HG03103 (cell line): Measurements from ENCODE around the gene CLEC4C.

Experiments used
- ATAC-seq: cut with Tn5 transposase; IDR thresholded peaks from one replicate; pipeline ENCODE4 v1.9.1; 2021; ENCODE audit warnings: low read depth; ENCODE audit not compliant: unreplicated experiment

The CLEC4C gene

DNA sequence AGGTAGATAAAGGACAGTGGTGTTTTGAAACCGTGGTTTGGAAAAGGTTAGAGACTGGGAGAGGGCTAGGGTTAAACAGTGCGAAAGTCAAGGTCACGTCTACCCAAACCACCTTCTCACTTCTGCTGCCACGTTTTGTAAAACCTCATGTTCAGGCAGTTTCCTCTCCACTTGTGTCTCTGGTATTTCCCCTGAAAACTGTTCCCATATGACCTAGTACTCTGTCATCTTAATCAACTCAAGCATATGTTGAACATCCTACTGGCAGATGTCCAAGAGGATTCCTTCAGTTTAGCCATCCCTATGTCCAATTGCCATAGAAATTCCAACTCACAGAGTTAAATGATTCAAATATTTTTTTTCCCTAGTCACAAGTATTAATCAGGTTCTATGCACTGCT is 17.4 kb downstream of the CLEC4C start:
- no peak for ATAC-seq

GRCh38 chr12:7723926-7724325 is 23.2 kb downstream of the CLEC4C start:
- no peak for ATAC-seq

DNA sequence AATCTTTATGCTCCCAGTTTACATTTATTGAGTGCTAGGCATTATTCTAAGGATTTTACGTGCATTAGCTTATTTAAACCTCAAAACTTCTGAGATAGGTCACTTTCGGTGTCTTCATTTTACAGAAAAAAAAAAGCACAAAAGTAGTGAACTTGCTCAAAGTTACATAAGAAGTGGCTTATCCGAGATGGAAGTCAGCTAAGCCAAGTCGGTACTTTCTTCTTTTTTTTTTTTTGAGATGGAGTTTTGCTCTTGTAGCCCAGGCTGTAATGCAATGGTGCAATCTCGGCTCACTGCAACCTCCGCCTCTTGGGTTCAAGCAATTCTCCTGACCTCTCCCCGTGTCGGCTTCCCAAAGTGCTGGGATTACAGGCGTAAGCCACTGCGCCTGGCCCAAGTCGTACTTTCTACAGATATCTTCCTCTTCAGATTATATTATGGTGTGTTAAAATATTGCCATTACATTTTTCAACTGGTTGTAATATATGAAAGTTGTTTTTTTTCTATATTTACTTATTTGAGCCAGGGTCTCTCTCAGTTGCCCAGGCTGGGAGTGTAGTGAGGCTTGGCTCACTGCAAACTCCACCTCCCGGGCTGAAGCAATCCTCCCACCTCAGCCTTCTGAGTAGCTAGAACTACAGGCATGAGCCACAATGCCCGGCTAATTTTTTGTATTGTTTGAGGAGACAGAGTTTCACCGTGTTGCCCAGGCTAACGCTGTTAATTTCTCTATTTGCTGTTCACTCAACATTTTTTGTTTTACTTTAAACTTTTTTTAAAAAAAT is 27.0 kb downstream of the CLEC4C start:
- no peak for ATAC-seq

DNA sequence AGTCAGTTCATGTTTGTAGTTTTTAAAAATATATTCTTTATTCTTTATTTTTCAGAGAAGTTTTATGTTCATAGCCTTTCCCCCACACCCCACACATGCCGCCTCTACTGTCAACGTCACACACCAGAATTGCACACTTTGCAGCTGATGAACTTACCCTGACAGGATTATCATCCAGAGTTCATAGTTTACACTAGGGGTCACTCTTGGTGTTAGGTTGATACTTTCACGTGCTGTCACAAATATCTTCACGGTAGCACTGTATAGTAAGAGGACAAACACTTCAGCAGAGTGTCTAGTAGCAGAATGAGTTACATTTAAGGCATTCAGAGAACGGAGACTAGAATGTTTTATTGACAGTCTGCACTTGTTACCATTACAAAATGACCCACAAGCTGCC is 30.8 kb downstream of the CLEC4C start:
- ATAC-seq: no peak

DNA sequence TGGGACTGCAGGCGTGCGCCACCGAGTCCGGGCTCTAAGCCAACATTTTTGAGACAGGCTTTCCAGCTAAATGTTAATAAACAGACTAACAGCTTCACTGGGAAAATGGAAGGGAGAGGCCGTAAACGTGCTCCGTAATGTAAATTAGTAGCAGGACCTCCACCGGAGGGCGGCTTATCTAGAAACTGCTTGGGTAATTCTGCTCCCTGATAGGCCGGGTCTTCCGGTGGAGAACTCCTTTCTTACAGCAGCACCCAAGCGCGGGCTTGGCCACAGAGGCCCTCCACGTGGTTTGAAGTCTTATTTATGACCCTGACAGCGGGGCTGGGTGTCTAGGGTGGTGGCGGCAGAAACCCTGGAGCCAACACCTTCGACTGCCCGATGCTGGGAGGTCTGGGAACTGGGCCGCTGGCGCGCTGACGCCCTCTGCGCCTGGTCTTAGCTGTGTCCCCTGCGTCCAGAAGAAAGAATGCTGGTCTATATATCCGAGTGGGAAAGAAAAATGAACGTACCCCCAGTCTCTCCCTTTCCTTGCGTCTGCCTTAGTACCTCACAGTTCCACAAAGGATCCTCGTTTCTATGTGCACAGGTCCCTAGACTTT is 34.2 kb downstream of the CLEC4C start:
- ATAC-seq: no peak

DNA sequence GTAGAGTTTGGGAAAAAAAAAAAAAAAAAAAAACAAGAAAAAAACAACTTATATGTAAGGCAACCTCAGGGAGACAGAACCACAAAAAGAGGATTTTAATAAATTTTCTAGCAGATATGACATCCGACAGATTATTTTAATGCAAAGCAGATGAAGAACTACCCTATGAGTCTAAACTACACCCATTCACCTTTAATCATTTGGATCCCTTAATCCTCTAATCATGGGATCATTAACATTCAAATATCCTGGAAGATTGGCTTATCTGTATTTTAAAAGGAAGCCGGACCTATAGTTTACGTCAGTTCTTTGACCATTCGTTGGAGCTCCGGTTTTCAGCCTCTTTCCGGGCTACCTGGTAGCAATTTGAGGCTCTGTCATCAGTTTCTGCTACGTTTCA is 36.0 kb downstream of the CLEC4C start, which contains the start of gene DPPA3:
Gene DPPA3, plus strand, starts transcription at position 301 of the 400 bp plus-strand sequence. CDS start 138 bp downstream, outside the sequence.
- ATAC-seq: no peak

DNA sequence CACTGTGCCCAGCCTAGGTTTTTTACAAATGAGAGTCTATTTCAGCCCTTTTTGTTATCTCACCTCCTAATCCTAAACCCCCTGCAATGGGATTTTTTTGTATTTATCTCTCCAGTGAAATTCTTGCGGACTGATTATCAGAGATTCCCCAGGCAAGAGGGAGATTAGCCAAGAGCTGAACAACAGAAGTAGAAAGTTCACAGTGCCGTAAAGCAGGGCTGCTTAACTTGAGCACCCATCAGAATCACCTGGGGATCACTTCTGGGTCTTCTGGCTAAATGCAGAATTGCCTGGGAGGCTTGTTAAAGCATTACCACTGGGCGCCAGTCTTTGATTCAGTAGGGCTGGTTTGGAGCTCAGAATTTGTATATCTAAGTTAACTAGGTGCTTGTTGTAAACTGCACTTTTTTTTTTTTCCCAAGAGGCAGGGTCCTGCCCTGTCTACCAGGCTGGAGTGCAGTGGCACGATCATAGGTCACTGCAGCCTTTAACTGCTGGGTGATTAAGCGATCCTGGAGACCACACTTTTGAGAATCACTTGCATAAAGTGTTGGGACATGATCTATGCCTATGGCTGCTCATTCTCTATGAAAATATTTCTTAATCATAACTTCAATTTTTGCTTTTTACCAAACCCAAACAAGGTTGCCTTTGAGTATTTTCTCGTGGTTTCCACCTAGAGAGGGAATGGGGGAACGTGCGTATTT is 37.1 kb downstream of the CLEC4C start:
- no peak for ATAC-seq

DNA sequence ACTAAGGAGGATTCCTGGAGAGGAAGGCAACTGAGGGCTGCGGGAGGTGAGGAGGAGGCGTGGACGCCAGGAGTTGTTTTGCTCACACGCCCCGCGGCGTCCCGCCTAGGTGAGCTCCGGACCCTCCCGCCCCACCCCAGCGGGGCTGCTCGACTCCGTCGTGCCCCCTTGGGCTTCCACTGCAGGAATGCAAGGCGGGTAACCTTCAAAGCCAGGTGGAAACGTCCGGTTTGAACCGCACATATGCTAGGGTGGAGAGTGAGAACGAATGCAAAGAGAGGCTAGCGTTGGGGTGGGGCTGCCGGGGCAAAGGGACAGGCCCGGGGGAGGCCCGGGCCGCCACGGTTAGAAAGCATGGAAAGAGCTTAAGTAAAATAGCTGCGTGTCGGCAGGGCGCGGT is 41.3 kb downstream of the CLEC4C start:
- ATAC-seq: no peak

- ATAC-seq: no peak
These were observed 51.5 kb downstream of the CLEC4C start, which contains the start of gene GDF3 for GRCh38 chr12:7695566-7696197. Gene GDF3 (minus strand): TSS chr12:7695775. CDS start chr12:7695728, 47 bp downstream.

DNA sequence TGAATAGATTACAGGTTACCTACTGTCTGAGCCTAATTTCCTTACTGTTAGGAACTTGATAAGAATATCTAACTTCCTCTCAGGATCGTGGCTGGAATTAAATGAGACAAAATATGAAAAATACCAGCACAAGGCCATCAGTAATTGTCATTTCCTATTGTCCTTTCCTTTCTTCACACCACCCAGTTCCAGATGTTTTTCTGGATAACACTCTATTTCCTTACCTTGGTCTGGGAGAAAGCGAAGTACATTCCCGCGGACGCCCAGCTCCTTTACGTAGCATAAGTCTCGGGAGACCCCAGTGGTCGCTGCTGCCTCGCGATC is 52.0 kb downstream of the CLEC4C start:
- ATAC-seq: no peak

GRCh38 chr12:7694556-7695236 is 52.5 kb downstream of the CLEC4C start:
- no peak for ATAC-seq

GRCh38 chr12:7693793-7694192 is 53.4 kb downstream of the CLEC4C start:
- no peak for ATAC-seq

- no peak for ATAC-seq
These were observed 65.6 kb downstream of the CLEC4C start for GRCh38 chr12:7681535-7681934.
